HG03378 (cell line): Measurements from ENCODE around the gene SYNJ2.

Experiments
- ATAC-seq: cut with Tn5 transposase; IDR thresholded peaks from one replicate; pipeline ENCODE4 v1.9.1; 2021; ENCODE audit warnings: mild to moderate bottlenecking, moderate library complexity; ENCODE audit not compliant: unreplicated experiment

Gene SYNJ2

DNA sequence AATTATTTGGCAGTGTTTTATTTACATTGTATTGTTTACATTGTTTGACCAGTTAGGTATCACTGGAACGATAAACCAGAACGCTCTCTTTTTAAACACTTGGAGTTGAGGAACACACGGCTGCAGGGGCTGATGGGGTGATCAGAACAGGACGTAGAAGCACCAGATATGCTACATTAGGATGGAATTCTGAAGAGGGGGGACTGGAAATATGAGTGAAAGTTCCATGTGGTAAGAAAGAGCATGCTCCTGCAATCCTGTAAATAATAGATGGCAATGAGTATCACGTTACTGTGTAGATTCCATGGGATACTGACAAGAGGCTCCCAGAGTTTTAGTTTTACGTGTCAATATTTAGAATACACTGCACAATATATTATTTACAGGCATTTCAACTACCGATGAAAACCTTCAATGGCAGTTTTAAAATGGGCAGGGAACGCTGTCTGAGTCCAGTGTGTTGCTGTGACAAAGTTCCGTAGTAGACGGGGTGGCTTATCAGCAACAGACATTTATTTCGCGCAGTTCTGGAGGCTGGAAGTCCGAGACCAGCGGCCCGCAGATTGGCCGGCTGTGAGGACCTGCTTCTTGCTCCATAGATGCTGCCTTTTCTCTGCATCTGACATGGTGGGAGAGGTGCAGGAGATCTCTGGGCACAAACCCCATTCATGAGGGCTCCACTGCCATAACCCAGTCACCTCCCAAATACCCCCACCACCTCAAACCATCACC, 43.1 kb downstream of the SYNJ2 start:
- no peak for ATAC-seq

- ATAC-seq, result peak; percentile 75
These were observed 44.6 kb downstream of the SYNJ2 start for GRCh38 chr6:158026054-158026900.

DNA sequence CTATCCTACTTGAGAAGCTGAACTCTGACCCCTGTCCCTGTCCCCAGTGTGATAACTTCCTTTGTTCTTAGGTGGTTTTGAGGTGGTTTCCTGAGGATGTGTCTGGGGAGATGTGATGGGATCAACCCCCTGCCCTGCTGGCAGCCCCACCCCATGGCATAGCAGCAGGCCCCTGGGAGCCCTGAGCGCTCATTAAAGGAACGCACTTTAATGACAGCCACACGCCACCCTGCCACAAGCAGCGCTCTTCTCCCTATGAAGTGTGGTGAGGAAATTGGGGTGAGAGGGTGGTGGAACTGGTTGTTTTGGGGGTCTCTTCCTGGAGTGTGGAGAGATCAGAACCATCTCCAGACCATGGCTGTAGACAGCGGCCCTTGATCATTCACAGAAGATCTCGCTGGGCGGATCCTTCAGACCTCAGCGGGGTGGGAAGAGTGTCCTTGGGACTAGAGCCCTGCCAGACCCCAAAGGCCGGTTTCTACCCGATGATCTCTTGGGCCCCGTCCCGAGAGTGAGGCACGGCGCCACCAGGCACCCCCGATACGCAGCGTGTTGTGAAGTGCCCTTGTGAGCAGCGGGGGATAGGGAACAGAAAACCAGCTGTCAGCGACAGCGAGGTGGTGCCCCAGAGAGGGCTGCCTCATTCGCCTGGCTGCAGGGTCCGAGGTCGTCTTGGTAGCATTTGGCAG, 45.4 kb downstream of the SYNJ2 start:
- no peak for ATAC-seq

GRCh38 chr6:158027590-158028285, 46.1 kb downstream of the SYNJ2 start:
- no peak for ATAC-seq

DNA sequence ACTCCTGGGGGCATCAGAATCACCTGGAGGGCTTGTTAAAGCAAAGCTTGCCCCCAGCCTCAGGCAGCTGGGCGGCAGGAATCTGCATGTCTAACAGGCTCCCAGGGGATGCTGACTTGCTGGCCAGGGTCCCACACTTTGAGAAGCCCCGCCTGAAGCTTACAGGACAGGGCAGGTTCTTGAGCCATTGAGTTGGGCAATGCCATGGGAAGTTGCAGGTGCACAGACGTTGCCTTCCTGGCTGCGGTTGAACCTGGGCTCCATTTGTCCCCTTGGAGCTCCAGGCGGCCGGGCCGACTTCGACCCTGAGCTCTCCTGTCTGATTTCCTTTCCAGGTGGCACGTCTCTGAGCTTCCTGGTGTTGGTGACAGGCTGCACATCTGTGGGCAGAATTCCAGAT, 46.8 kb downstream of the SYNJ2 start:
- ATAC-seq, result no peak

- ATAC-seq, result no peak
These were observed 47.2 kb downstream of the SYNJ2 start for GRCh38 chr6:158028876-158029275.

DNA sequence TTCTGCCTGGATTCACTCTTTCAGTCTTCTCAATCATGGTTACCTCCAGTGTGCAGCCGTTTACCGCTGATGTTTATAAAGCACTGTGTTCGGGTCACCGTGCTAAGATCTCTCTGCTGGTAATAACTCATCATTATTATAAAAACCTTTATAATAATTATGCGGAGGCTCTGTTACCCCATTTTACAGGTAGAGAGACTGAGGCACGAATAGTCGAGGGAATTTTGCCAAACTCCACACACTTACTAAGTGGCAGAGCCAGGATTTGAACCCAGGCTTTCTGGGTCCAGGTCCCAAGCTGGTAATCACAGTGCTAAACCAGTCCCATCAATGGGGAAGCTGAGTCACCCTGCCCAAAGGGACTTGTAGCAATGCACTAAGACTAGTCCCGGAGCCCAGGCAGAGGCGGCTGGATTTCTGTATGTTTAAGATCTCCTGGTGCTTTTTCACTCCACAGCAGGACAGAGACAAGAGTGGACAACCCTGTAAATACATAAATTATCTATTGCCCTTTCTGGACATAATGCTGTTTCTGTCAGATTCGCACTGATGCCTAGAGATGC, 48.1 kb downstream of the SYNJ2 start:
- ATAC-seq, result no peak

GRCh38 chr6:158030380-158031300, 49.0 kb downstream of the SYNJ2 start:
- peak; percentile 3 for ATAC-seq

- peak; percentile 45 for ATAC-seq
These were observed 50.0 kb downstream of the SYNJ2 start for GRCh38 chr6:158031381-158032353.

GRCh38 chr6:158032354-158032733, 50.7 kb downstream of the SYNJ2 start:
- ATAC-seq, result no peak

- no peak for ATAC-seq
These were observed 51.6 kb downstream of the SYNJ2 start for GRCh38 chr6:158033077-158033750.

DNA sequence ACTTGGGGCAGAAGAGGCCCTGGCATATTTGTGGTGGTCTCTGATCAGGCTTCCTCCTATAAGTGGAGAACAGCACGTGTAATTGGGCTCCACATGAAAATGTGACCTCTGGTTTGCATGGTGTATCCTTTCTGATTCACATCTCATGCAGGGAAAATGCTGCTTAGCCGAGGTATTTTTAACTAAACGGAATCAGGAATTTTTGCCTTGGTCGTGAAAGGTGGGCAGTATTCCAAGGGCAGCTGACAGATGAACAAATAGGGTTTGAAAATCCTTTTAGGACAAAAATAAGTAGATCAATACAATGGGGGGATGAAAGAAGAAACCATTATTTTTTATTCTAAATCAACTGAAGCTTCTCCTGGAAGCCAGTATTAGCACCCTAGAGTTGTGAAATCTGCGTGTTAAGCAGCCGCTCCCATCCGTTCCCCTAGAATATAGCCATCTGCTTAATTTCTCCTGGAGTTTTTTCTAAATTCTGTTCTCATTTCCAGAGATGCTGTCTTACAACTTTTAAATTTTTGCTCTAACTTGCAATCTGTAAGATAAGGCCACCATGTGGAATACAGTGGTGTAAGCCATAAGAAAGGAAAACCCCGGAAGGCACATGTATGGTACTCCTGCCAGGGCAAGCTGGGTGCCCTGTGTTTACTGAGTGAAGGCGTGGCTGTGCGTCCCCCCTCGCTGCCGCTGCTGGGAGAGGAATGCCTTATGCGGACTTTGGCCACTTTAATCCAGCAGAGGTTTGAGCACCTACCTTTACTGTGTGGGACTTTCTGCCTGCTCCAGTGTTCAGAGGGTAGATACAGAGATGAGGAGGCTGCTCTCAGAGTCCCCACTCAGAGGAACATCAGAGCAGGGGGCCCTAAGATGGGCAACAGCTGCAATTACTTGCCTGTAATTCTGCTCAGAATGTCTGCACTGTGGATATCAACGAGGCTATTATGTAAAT, 52.4 kb downstream of the SYNJ2 start:
- no peak for ATAC-seq

GRCh38 chr6:158036261-158036660, 54.6 kb downstream of the SYNJ2 start:
- ATAC-seq, result no peak

DNA sequence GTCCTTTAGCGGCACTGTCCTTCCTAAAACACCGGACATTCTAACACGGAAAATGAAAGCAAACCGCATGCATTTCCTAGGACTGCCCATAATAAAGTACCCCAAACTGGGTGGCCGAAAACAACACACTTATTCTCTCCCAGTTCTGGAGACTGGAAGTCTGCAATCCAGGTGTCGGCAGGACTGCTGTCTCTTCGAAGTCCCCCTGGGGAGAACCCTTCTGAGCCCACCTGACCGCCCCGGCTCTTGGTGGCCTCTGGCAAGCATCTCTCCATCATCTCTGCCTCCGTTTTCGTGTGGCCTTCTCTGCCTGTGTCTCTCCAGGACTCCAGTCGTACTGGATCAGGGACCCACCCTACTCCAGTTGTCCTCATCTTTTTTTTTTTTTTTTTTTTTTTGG, 55.4 kb downstream of the SYNJ2 start:
- no peak for ATAC-seq

GRCh38 chr6:158037771-158038170, 56.1 kb downstream of the SYNJ2 start:
- ATAC-seq, result no peak

DNA sequence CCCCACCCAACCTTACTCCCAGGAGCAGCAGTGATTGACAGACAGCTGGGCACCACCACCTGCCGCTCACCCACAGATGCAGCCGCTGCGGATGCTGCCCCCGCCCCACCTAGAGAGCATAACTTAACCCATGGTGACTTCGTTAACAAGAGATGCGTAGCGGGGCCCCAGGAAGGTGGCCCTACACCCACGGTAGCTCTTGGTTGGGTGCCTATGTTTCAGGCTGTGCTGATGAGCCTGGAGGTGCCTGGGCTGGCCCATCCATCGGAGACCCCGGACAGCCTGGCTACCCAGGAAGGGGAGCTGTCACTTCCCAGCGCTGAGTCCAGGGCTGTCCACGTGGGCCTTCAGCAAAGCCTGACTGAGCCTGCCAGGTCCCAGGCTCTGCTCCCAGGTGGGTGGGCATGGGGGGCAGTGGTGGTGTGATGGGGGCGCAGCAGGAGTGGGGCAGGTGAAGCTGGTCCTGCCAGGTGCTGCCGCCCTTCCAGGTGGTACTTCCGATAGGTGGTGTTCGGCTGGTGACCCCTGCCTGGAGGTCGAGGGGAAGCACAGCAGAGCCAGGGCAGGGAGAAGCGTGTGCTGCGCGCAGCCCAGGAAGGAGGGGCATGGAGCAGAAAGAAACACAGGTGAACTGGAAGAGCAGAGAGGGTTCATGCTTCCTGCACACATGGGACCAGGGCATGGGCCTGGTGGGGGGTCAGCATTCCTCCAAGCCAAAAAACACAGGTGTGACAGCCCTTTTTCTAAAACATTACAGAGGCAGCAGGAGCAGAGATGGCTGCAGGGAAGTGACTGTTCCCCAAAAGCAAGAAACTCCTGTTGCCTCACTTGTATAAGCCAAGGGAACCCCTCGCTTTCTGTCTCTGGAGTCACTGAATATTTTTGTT, 56.9 kb downstream of the SYNJ2 start:
- no peak for ATAC-seq
